Type B pancreatic cell (in vitro differentiated cells): ENCODE data around the gene CHST13. TPM values are rescaled to one million over a fixed set of nuclear protein-coding genes. Genes with fewer than 3 reads are reported as not detected.

Experiments used
- DNase-seq: peaks from one replicate; pipeline ENCODE4 v3.0.0; 2021; ENCODE audit warnings: mixed read lengths; ENCODE audit not compliant: unreplicated experiment; ENCODE audit errors: extremely low spot score
- H3K27ac Mint-ChIP-seq: 2 replicates; pipeline ENCODE4 v1.8.0; 2021; ENCODE audit warnings: mild to moderate bottlenecking, mixed read lengths
- H3K27me3 Mint-ChIP-seq: 2 replicates; pipeline ENCODE4 v1.8.0; 2021; ENCODE audit warnings: mixed read lengths
- H3K36me3 Mint-ChIP-seq: 2 replicates; pipeline ENCODE4 v1.8.0; 2021; ENCODE audit warnings: mixed read lengths
- H3K4me1 Mint-ChIP-seq: one replicate; pipeline ENCODE4 v1.8.0; 2021; ENCODE audit warnings: mixed read lengths; ENCODE audit not compliant: unreplicated experiment
- H3K4me3 Mint-ChIP-seq: 2 replicates; pipeline ENCODE4 v1.8.0; 2021; ENCODE audit warnings: mild to moderate bottlenecking, mixed read lengths
- H3K9me3 Mint-ChIP-seq: 2 replicates; pipeline ENCODE4 v1.8.0; 2021; ENCODE audit warnings: mixed read lengths
- total RNA-seq: library from RNA; stranded (reverse); gene quantifications from 2 replicates; pipeline ENCODE4 v1.2.1, GENCODE V29; 2021; ENCODE audit warnings: low replicate concordance
- TF ChIP-seq, protein P1 (sequence below): fragments of 200-600 bp; sonication (generic); conservative IDR thresholded peaks from 2 replicates; pipeline ENCODE4 v1.5.0; 2021; ENCODE audit warnings: antibody characterized with exemption, mild to moderate bottlenecking

CHST13 gene
- total RNA-seq, 1 donor from 2014 or later: 0.31 TPM

GRCh38 chr3:126515066-126515706 is 8.8 kb upstream of the CHST13 start:
- DNase-seq: no peak
- Mint-ChIP-seq H3K4me1 (no peaks in the 10 kb centered on the region), H3K27ac (no peak overlapping the region), H3K4me3 (no peak overlapping the region), H3K27me3 (peaks cover 7% of the 10 kb centered on the region), H3K9me3 (no peaks in the 10 kb centered on the region), H3K36me3 (no peaks in the 10 kb centered on the region)
- TF ChIP-seq, protein P1, sequence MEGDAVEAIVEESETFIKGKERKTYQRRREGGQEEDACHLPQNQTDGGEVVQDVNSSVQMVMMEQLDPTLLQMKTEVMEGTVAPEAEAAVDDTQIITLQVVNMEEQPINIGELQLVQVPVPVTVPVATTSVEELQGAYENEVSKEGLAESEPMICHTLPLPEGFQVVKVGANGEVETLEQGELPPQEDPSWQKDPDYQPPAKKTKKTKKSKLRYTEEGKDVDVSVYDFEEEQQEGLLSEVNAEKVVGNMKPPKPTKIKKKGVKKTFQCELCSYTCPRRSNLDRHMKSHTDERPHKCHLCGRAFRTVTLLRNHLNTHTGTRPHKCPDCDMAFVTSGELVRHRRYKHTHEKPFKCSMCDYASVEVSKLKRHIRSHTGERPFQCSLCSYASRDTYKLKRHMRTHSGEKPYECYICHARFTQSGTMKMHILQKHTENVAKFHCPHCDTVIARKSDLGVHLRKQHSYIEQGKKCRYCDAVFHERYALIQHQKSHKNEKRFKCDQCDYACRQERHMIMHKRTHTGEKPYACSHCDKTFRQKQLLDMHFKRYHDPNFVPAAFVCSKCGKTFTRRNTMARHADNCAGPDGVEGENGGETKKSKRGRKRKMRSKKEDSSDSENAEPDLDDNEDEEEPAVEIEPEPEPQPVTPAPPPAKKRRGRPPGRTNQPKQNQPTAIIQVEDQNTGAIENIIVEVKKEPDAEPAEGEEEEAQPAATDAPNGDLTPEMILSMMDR: no peak

GRCh38 chr3:126516152-126516935 is 7.6 kb upstream of the CHST13 start:
- TF ChIP-seq, protein P1: no peak
- Mint-ChIP-seq H3K27ac (no peak overlapping the region), H3K9me3 (no peaks in the 10 kb centered on the region), H3K36me3 (no peaks in the 10 kb centered on the region), H3K27me3 (peaks cover 10% of the 10 kb centered on the region), H3K4me1 (no peaks in the 10 kb centered on the region), H3K4me3 (no peak overlapping the region)
- no peak for DNase-seq

GRCh38 chr3:126516936-126517290 is 7.0 kb upstream of the CHST13 start:
- no peak overlapping the region for H3K4me3 Mint-ChIP-seq
- H3K27ac Mint-ChIP-seq: no peak overlapping the region
- DNase-seq: no peak
- H3K9me3 Mint-ChIP-seq: no peaks in the 10 kb centered on the region
- TF ChIP-seq, protein P1: no peak
- no peaks in the 10 kb centered on the region for H3K4me1 Mint-ChIP-seq
- H3K36me3 Mint-ChIP-seq: no peaks in the 10 kb centered on the region
- peaks cover 11% of the 10 kb centered on the region for H3K27me3 Mint-ChIP-seq

- DNase-seq: no peak
- Mint-ChIP-seq H3K36me3 (no peaks in the 10 kb centered on the region), H3K27ac (no peak within 1 kb of the TSS), H3K9me3 (no peaks in the 10 kb centered on the region), H3K4me1 (no peaks in the 10 kb centered on the region), H3K4me3 (no peak within 1 kb of the TSS), H3K27me3 (peaks cover 16% of the 10 kb centered on the region)
- TF ChIP-seq, protein P1: no peak
Observed at GRCh38 chr3:126517291-126517951, 6.5 kb upstream of the CHST13 start, which contains the start of gene UROC1. Gene UROC1 (minus strand): TSS chr3:126517773. CDS start chr3:126517719, 54 bp downstream.

GRCh38 chr3:126517986-126518778 is 5.8 kb upstream of the CHST13 start:
- no peak overlapping the region for H3K27ac Mint-ChIP-seq
- H3K27me3 Mint-ChIP-seq: peaks cover 23% of the 10 kb centered on the region
- H3K4me3 Mint-ChIP-seq: no peak overlapping the region
- H3K9me3 Mint-ChIP-seq: no peaks in the 10 kb centered on the region
- H3K4me1 Mint-ChIP-seq: no peaks in the 10 kb centered on the region
- DNase-seq: no peak
- TF ChIP-seq, protein P1: no peak
- no peaks in the 10 kb centered on the region for H3K36me3 Mint-ChIP-seq
